Esophagus muscularis mucosa (tissue), 4 donors: ENCODE data around the gene ABR.

ENCODE experiments used
- CTCF ChIP-seq, 3 experiments: fragments of 200-600 bp in 2 of 3; fragments of 450-650 bp in 1 of 3; sonication (generic) in 2 of 3; IDR thresholded peaks; one replicate each; pipeline ENCODE4 v1.5.1; 2017 to 2019; ENCODE audit warnings: antibody characterized with exemption in 3 of 3, mild to moderate bottlenecking in 2 of 3, moderate library complexity in 1 of 3
- EP300 ChIP-seq: sonication (generic); formaldehyde crosslinking; IDR thresholded peaks from one replicate; pipeline ENCODE4 v1.6.1; 2017; ENCODE audit warnings: antibody characterized with exemption
- POLR2A ChIP-seq: fragments of 450-650 bp; IDR thresholded peaks from one replicate; pipeline ENCODE4 v1.6.1; 2017; ENCODE audit warnings: antibody characterized with exemption, moderate library complexity, mild to moderate bottlenecking, low read depth

- TF ChIP-seq EP300 (no peak), CTCF (IDR thresholded peaks at IDR 0.05) (no peak), POLR2A (no peak)
Observed at GRCh38 chr17:1170739-1171138, 9.0 kb downstream of the ABR start.
